Psoas muscle (tissue), 8 donors: ENCODE measurements around the gene NET1. TPM values are rescaled to one million over a fixed set of nuclear protein-coding genes. Genes with fewer than 3 reads are reported as not detected.

Experiments
- ATAC-seq, 4 donors: fragments of 200-7000 bp; cut with Tn5 transposase; one replicate each; pipeline ENCODE4 v1.9.1; 2020; ENCODE audit warnings: moderate library complexity in 3 of 4, mild to moderate bottlenecking in 2 of 4
- DNase-seq, 2 donors: peaks; one replicate each; pipeline ENCODE4 v3.0.0-alpha.2; 2020
- H3K27ac ChIP-seq: fragments of 200-600 bp; one replicate; pipeline ENCODE4 v1.8.0; 2022
- H3K27me3 ChIP-seq, 3 donors: fragments of 200-600 bp in 1 of 3; one replicate each; pipeline versions ENCODE4 v1.6.1 to v1.8.0; 2013 to 2022; ENCODE audit warnings: low read length in 2 of 3, mild to moderate bottlenecking in 2 of 3, moderate library complexity in 1 of 3; ENCODE audit not compliant: insufficient read depth in 3 of 3
- H3K36me3 ChIP-seq, 2 donors: fragments of 200-600 bp in 1 of 2; one replicate each; pipeline versions ENCODE4 v1.6.1 to v1.8.0; 2013 to 2022; ENCODE audit warnings: low read depth in 1 of 2, mild to moderate bottlenecking in 1 of 2, moderate library complexity in 1 of 2; ENCODE audit not compliant: insufficient read depth in 1 of 2
- H3K4me1 ChIP-seq: fragments of 200-600 bp; one replicate; pipeline ENCODE4 v1.8.0; 2022
- H3K4me3 ChIP-seq: fragments of 200-600 bp; one replicate; pipeline ENCODE4 v1.8.0; 2022; ENCODE audit warnings: mild to moderate bottlenecking
- H3K9me3 ChIP-seq: fragments of 200-600 bp; one replicate; pipeline ENCODE4 v1.8.0; 2022
- WGBS, 3 donors: extraction: QIAGEN DNeasy Blood & Tissue Kit; methylation state at CpG; one replicate each; pipeline versions ENCODE4 v1.1.6 to v1.1.7; 2013; 5-methylcytosine and 5-hydroxymethylcytosine counted together
- intact Hi-C, 2 donors: fragments of 100-400 bp; cut with DNase I; formaldehyde crosslinking; loops; one replicate each; pipeline versions ENCODE4 v1.11.0 to v1.14.2; 2022
- polyA plus RNA-seq, 3 donors: library from polyadenylated mRNA; stranded (reverse); fragments of 200-250 nt; gene quantifications; one replicate each; pipeline ENCODE4 v1.2.3, GENCODE V29; 2013
- total RNA-seq, 4 donors: library from RNA; stranded (reverse); fragmentation: NEBNext Ultra II Directional in 2 of 4; extraction: Animal tissue kit (Norgen Biotek cat#: 25700) in 2 of 4; gene quantifications; one replicate each; pipeline versions ENCODE4 v1.2.1 to v1.2.4, GENCODE V29; 2021 to 2023
- TF ChIP-seq, protein P1 (sequence below): fragments of 200-600 bp; IDR thresholded peaks from one replicate; pipeline ENCODE4 v1.8.0; 2022; ENCODE audit warnings: antibody characterized with exemption
- donor health status: healthy with polysubstance abuse.
- donor health status: DM: no; HTN: no; CAD: no; lungs with moderate emphysema.
- donor health status: Bipolar disorder and iron deficiency.
- donor health status: healthy.
- donor health status: DM: yes; HTN: yes; CAD: no.
- donor health status: DM: no; HTN: no; CAD: no.
- donor health status: DM: no; HTN: no; CAD: no.
- donor health status: DM: yes; HTN: yes; CAD: no.

NET1 gene
- total and polyA plus RNA-seq, 7 donors, result 14.3 to 44.0 (median 35.6) TPM

- 92 to 96% (median 92%) methylated on average over 10 of the region's 10 CpGs for WGBS, 3 donors
- DNase-seq, result peak in 1 of 2 donors; percentile 8
Observed at GRCh38 chr10:5499493-5500140, 87.3 kb downstream of the NET1 start, which contains the start of gene CALML5. Gene CALML5 (minus strand): TSS chr10:5499570. CDS start chr10:5499438, 132 bp downstream.

DNA sequence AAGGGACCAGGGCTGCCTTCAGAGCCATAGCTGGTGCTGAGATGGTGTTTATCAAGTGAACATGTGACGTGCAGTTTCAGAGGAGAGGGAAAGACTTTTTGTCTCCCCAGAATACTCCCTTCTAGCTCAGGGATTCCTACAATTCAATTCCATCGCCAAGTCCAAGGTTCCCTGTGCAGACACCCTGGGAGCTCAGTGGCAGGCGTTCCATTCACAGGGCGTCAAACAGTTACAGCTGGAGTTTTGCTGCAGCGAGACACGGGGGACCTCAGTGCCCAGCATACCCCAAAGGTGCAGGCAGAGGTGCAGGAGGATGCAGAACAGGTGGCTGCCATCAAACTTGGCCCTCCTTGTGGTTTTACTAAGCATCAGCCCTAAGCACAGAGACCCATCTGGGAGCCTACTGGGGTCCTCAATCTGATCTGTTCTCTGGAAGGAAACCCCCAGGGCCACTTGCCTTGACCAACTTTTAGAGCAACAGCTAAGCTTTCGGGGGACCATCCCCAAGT is 87.9 kb downstream of the NET1 start:
- H3K36me3 ChIP-seq, result no peaks in the 10 kb centered on the region
- no peaks in the 10 kb centered on the region for H3K9me3 ChIP-seq
- H3K4me1 ChIP-seq, result no peaks in the 10 kb centered on the region
- intact Hi-C loops, result no loop called here
- WGBS, 3 donors, result 96 to 97% (median 97%) methylated on average over 7 of the region's 7 CpGs
- ATAC-seq (no peak), DNase-seq (peak in 1 of 2 donors; percentile 29)
- TF ChIP-seq, protein P1, sequence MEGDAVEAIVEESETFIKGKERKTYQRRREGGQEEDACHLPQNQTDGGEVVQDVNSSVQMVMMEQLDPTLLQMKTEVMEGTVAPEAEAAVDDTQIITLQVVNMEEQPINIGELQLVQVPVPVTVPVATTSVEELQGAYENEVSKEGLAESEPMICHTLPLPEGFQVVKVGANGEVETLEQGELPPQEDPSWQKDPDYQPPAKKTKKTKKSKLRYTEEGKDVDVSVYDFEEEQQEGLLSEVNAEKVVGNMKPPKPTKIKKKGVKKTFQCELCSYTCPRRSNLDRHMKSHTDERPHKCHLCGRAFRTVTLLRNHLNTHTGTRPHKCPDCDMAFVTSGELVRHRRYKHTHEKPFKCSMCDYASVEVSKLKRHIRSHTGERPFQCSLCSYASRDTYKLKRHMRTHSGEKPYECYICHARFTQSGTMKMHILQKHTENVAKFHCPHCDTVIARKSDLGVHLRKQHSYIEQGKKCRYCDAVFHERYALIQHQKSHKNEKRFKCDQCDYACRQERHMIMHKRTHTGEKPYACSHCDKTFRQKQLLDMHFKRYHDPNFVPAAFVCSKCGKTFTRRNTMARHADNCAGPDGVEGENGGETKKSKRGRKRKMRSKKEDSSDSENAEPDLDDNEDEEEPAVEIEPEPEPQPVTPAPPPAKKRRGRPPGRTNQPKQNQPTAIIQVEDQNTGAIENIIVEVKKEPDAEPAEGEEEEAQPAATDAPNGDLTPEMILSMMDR, result no peak
- H3K27me3 ChIP-seq, result no peaks in the 10 kb centered on the region
- H3K27ac ChIP-seq, result no peak overlapping the region
- no peak overlapping the region for H3K4me3 ChIP-seq

More at GRCh38 chr10:5499493-5500140, 87.3 kb downstream of the NET1 start, which contains the start of gene CALML5:
- Histone ChIP-seq H3K27ac (no peak within 1 kb of the TSS), H3K4me3 (no peak within 1 kb of the TSS), H3K27me3 (no peaks in the 10 kb centered on the region), H3K36me3 (no peaks in the 10 kb centered on the region), H3K4me1 (no peaks in the 10 kb centered on the region), H3K9me3 (no peaks in the 10 kb centered on the region)
- TF ChIP-seq, protein P1, result no peak
- intact Hi-C loops, result no loop called here
- no peak for ATAC-seq

GRCh38 chr10:5500910-5501309 is 88.6 kb downstream of the NET1 start:
- TF ChIP-seq, protein P1, result no peak
- no peaks in the 10 kb centered on the region for H3K27me3 ChIP-seq
- WGBS, 3 donors, result 85 to 91% (median 90%) methylated on average over 5 of the region's 5 CpGs
- H3K27ac ChIP-seq, result no peak overlapping the region
- no peaks in the 10 kb centered on the region for H3K36me3 ChIP-seq
- no peak overlapping the region for H3K4me3 ChIP-seq
- no peaks in the 10 kb centered on the region for H3K4me1 ChIP-seq
- intact Hi-C loops, result no loop called here
- ATAC-seq, result no peak
- no peaks in the 10 kb centered on the region for H3K9me3 ChIP-seq
- DNase-seq, result peak in 1 of 2 donors; percentile 15

DNA sequence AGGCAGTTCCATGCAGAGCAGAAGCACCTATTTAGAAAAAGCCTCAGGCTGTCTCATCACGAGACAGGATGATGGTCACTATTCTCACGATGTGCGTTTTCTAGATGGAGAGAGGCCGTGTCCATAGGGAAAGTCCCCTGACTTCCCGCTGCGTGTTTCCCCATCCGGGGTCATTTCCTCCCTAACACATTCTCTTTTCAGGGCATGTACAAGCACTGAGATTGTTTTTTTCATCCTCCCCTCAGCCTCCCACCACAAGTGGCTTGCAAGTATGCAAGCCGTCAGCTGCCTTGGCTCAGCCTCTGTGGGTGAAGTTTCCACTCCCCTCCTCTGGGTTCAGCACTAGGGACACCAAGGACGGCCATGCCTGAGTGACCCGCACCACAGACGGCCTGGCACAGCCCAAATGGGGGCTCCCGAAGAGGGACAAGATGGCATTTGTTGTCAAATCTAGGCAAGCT is 89.7 kb downstream of the NET1 start:
- Histone ChIP-seq H3K27ac (no peak overlapping the region), H3K4me3 (no peak overlapping the region), H3K9me3 (no peaks in the 10 kb centered on the region), H3K27me3 (no peaks in the 10 kb centered on the region), H3K36me3 (no peaks in the 10 kb centered on the region), H3K4me1 (no peaks in the 10 kb centered on the region)
- DNase-seq (peak in 1 of 2 donors; percentile 37), ATAC-seq (no peak)
- TF ChIP-seq, protein P1, result no peak
- intact Hi-C loops, result no loop called here
- 66 to 73% (median 72%) methylated on average over 12 of the region's 12 CpGs for whole genome bisulfite sequencing, 3 donors
